Upper lobe of right lung (tissue), 1 donor: Measurements from ENCODE around the gene GLYATL1B. TPM values are rescaled to one million over a fixed set of nuclear protein-coding genes. Genes with fewer than 3 reads are reported as not detected.

Experiments used
- ATAC-seq: fragments of 200-7000 bp; cut with Tn5 transposase; one replicate; pipeline ENCODE4 v1.9.1; 2020; ENCODE audit warnings: mild to moderate bottlenecking, moderate library complexity
- DNase-seq: peaks from one replicate; pipeline ENCODE4 v3.0.0-alpha.2; 2020
- H3K27ac ChIP-seq: fragments of 200-600 bp; one replicate; pipeline ENCODE4 v1.8.0; 2022
- H3K27me3 ChIP-seq: fragments of 200-600 bp; one replicate; pipeline ENCODE4 v1.8.0; 2022; ENCODE audit warnings: mild to moderate bottlenecking
- H3K36me3 ChIP-seq: fragments of 200-600 bp; one replicate; pipeline ENCODE4 v1.8.0; 2022
- H3K4me1 ChIP-seq: fragments of 200-600 bp; one replicate; pipeline ENCODE4 v1.8.0; 2022
- H3K4me3 ChIP-seq: fragments of 200-600 bp; one replicate; pipeline ENCODE4 v1.8.0; 2022; ENCODE audit warnings: mild to moderate bottlenecking
- H3K9me3 ChIP-seq: fragments of 200-600 bp; one replicate; pipeline ENCODE4 v1.8.0; 2022
- intact Hi-C: fragments of 100-400 bp; cut with DNase I; formaldehyde crosslinking; loops from one replicate; pipeline ENCODE4 v1.11.0; 2022
- total RNA-seq: library from RNA; stranded (reverse); fragmentation: NEBNext Ultra II Directional; extraction: Animal tissue kit (Norgen Biotek cat#: 25700); gene quantifications from one replicate; pipeline ENCODE4 v1.2.1, GENCODE V29; 2021
- TF ChIP-seq, protein P1 (sequence below): fragments of 200-600 bp; IDR thresholded peaks from one replicate; pipeline ENCODE4 v1.8.0; 2022; ENCODE audit warnings: antibody characterized with exemption
- donor health status: DM: no; HTN: yes; CAD: no; lungs with severe emphysema.

GLYATL1B gene
- total RNA-seq, 1 donor from 2014 or later = not detected

DNA sequence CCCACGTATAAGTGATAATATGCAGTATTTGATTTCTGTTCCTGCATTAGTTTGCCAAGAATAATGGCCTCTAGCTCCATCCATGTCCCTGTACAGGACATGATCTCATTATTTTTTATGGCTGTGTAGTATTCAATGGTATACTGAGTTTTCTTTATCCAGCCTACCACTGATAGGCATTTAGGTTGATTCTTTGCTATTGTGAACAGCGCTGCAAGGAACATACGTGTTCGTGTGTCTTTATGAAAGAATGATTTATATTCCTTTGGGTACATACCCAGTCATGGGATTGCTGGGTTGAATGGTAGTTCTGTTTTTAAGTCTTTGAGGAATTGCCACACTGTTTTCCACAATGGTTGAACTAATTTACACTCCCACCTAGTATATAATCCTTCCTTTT is 55.1 kb downstream of the GLYATL1B start:
- peaks cover 14% of the 10 kb centered on the region for H3K36me3 ChIP-seq
- H3K4me3 ChIP-seq = no peak overlapping the region
- no peaks in the 10 kb centered on the region for H3K27me3 ChIP-seq
- ATAC-seq (no peak), DNase-seq (no peak)
- H3K4me1 ChIP-seq = peaks cover 21% of the 10 kb centered on the region
- TF ChIP-seq, protein P1, sequence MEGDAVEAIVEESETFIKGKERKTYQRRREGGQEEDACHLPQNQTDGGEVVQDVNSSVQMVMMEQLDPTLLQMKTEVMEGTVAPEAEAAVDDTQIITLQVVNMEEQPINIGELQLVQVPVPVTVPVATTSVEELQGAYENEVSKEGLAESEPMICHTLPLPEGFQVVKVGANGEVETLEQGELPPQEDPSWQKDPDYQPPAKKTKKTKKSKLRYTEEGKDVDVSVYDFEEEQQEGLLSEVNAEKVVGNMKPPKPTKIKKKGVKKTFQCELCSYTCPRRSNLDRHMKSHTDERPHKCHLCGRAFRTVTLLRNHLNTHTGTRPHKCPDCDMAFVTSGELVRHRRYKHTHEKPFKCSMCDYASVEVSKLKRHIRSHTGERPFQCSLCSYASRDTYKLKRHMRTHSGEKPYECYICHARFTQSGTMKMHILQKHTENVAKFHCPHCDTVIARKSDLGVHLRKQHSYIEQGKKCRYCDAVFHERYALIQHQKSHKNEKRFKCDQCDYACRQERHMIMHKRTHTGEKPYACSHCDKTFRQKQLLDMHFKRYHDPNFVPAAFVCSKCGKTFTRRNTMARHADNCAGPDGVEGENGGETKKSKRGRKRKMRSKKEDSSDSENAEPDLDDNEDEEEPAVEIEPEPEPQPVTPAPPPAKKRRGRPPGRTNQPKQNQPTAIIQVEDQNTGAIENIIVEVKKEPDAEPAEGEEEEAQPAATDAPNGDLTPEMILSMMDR = no peak
- H3K27ac ChIP-seq = no peak overlapping the region
- H3K9me3 ChIP-seq = no peaks in the 10 kb centered on the region
- intact Hi-C loops = no loop called here

DNA sequence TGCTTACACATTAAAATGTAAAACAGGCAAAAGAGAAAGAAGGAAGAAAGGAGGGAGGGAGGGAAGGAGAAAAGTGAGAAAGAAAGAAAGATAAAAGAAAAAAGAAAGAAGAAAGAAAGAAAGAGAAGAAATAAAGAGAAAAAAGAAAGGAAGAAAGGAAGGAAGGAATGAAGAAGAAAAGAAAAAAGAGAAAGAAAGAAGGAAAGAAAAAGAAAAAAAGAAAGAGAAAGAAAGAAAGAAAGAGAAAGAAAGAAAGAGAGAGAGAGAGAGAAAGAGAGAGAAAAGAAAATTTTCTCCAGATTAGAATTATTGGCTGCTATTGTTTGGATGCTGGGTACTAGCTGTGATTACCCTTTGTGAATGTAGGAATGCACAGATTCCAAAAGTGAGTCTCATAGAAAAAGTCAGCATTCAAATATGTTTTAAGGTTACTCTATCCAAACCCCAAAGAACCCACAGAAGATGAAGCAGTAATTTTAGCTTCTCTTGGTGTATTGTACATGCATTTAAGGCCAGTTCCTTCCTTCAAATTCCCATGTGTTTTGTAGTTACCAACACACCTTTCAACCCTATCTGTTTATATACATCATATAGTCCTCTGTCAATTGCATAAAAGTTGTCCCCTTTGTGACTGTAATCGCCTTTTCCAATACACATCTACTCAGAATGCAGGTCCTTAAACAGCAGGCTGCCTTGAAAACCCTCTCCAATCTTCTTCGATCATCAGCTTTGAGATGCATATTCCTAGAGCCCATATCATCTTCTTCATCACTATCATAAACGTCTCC is 55.8 kb downstream of the GLYATL1B start:
- Histone ChIP-seq H3K4me1 (peaks cover 21% of the 10 kb centered on the region), H3K36me3 (peaks cover 14% of the 10 kb centered on the region), H3K4me3 (peak overlapping the region; percentile 75), H3K27me3 (no peaks in the 10 kb centered on the region), H3K27ac (peak overlapping the region; percentile 89), H3K9me3 (no peaks in the 10 kb centered on the region)
- intact Hi-C loops = no loop called here
- TF ChIP-seq, protein P1 = no peak
- DNase-seq = no peak
- ATAC-seq = no peak

DNA sequence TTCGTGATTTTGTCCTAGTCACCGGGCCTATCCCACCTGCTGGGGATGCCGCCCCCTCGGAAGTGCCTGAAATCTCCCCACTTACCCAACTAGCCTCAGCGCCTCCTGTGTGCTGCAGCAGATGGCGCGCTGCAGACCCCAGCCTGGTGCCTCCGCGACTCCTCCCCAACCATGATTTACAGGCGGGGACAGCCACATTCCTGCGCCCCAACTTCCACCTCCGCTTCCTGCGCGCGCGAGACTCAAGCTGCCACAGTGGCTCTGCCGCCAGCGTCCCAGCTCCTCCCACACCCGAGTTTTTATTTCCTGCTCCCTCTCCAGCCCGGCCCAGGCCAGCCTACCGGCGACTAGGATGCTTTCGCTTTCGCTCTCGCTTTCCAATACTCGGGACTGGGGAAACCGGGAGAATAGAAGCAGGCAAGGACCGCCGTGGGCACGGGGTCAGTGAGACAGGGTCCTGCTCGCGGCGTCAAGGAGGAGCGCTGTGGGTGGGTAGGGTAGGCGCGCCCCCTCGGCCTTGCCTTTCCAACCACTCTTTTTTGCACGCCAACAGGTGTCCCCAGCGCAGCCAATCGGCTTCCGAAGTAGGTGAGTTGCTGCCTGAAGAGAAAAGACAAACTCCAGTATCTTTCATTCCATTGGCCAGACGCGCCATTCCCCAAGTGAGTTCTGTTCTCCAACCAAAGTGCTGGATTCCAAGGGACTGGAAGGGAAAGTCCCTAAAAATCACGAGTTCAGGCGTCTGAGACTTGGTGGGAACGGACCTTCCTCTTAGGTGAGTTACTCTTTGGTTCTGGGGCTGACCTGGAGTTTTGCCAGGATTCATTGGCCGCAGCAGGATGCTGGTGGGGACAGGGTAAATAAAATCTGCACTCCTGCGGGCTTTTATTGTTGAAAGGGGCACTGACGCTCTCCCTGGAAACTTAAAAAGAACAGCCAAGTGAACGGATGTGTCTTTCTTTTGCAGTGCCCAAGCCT is 56.7 kb downstream of the GLYATL1B start, which contains the start of gene FAM111A:
Gene FAM111A (plus strand): TSS at position 327 of the 978 bp plus-strand sequence. CDS start 6,017 bp downstream, outside the sequence.
- ATAC-seq = peak; percentile 95
- Histone ChIP-seq H3K27me3 (no peaks in the 10 kb centered on the region), H3K36me3 (peaks cover 15% of the 10 kb centered on the region), H3K4me3 (peak within 1 kb of the TSS; percentile 75), H3K27ac (peak within 1 kb of the TSS; percentile 89), H3K9me3 (no peaks in the 10 kb centered on the region), H3K4me1 (peaks cover 21% of the 10 kb centered on the region)
- TF ChIP-seq, protein P1 = peak; percentile 30
- DNase-seq = peak; percentile 96
- intact Hi-C loops = no loop called here

DNA sequence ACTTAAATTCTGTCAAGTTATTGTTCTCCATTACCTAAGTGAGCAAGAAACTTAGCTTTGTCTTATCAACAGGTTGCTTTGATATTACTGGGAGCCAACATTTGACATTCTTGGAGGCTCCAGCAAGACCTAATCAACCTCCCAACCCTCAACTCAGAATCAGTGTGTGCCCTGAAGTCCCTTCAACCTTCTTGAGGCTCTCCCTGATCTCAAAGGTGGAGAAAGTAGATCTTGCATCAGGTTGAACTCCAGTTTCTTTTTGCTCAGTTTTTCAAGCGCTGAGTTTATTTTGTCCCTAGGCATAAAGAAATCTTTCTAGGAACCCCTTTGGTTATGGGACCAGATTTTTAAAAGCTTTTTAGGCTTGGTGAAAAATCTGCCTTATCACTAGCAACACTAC is 58.0 kb downstream of the GLYATL1B start:
- TF ChIP-seq, protein P1 = no peak
- Histone ChIP-seq H3K27me3 (no peaks in the 10 kb centered on the region), H3K27ac (peak overlapping the region; percentile 89), H3K4me3 (peak overlapping the region; percentile 75), H3K4me1 (peaks cover 21% of the 10 kb centered on the region), H3K9me3 (no peaks in the 10 kb centered on the region), H3K36me3 (peaks cover 20% of the 10 kb centered on the region)
- ATAC-seq (no peak), DNase-seq (no peak)
- intact Hi-C loops = no loop called here

Other genes starting within 250 kb of the GLYATL1B start
- not detected for gene GLYATL2, start 241.6 kb upstream of the GLYATL1B start, total RNA-seq
- gene GLYATL1, start 146.8 kb upstream of the GLYATL1B start, total RNA-seq = not detected
- 0.87 TPM for gene FAM111B, start 20.9 kb downstream of the GLYATL1B start, total RNA-seq
- gene FAM111A, start 56.5 kb downstream of the GLYATL1B start, total RNA-seq = 60.9 TPM
- 43.1 TPM for gene DTX4, start 85.8 kb downstream of the GLYATL1B start, total RNA-seq
- 34.1 TPM for gene MPEG1, start 126.6 kb downstream of the GLYATL1B start, total RNA-seq